GM10266 (cell line): Measurements from ENCODE around the gene SYNM.
"Not testable (repeated sequence)": the region's sequence is repeated elsewhere in the genome, so short reads cannot be mapped to it uniquely, and the experiment has no call there.

Experiments
- DNase-seq: peaks from one replicate; pipeline ENCODE4 v3.0.0; 2012; ENCODE audit errors: extremely low spot score
- TF ChIP-seq, protein P1 (sequence below): IDR thresholded peaks from 2 replicates; pipeline ENCODE4 v1.5.1; 2012; ENCODE audit warnings: mild to moderate bottlenecking, low read depth; ENCODE audit not compliant: control insufficient read depth, insufficient read depth; ENCODE audit errors: missing control alignments

The SYNM gene

DNA sequence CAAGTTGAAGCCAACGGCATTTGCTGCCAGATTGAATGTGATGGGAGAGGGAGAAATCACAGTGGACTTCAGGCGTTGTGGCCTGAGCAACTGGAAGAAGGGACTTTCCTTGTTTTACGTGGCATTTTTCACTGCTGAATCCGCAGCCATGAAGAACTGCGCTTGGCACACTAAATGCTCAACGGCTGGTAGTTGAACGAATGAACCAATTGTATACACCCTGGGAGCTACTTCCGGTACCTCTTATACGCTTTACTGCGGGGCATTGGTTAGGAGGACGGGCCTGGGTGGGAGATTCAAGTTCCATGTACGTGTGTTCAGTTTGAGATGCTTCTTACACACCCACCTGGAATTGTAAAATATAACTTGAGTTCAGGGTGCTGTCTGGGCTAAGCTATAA, 5.2 kb downstream of the SYNM start:
- no peak for DNase-seq
- TF ChIP-seq, protein P1, sequence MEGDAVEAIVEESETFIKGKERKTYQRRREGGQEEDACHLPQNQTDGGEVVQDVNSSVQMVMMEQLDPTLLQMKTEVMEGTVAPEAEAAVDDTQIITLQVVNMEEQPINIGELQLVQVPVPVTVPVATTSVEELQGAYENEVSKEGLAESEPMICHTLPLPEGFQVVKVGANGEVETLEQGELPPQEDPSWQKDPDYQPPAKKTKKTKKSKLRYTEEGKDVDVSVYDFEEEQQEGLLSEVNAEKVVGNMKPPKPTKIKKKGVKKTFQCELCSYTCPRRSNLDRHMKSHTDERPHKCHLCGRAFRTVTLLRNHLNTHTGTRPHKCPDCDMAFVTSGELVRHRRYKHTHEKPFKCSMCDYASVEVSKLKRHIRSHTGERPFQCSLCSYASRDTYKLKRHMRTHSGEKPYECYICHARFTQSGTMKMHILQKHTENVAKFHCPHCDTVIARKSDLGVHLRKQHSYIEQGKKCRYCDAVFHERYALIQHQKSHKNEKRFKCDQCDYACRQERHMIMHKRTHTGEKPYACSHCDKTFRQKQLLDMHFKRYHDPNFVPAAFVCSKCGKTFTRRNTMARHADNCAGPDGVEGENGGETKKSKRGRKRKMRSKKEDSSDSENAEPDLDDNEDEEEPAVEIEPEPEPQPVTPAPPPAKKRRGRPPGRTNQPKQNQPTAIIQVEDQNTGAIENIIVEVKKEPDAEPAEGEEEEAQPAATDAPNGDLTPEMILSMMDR = no peak

DNA sequence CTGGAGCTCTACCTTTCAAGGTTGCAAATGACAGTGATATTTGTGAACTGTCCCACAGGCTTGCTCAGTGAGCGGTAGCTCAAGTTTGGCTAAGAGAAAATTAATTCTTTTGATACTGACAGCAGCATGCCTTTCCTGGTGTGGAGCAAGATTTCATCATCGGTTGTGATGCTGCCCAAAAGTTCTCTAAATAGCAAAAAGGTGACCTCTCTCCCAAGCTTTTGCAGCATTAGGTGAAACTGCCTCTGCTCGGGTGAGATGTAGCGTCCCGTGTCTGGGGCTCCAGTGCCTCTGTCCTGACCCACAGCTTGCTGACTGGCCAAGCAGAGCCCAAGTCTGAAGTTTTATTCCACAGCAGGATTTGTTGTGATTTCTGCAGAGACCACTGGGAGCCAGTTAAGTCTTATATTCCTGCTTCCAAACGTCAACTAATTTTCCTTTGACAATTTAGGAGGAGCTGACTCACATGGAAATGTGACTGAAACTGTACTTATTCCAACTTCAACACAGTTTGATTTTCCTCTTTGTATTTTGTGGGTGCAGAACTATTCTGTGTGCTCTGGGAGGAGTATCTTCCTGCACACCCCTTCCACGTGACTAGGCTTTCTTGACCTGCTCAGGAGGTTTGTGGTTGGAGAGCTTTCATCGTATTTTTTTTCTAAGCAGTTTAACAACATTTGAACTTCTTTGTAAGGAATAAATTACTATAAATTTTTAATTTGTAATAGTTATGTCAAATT, 5.9 kb downstream of the SYNM start:
- DNase-seq = no peak
- TF ChIP-seq, protein P1 = no peak

DNA sequence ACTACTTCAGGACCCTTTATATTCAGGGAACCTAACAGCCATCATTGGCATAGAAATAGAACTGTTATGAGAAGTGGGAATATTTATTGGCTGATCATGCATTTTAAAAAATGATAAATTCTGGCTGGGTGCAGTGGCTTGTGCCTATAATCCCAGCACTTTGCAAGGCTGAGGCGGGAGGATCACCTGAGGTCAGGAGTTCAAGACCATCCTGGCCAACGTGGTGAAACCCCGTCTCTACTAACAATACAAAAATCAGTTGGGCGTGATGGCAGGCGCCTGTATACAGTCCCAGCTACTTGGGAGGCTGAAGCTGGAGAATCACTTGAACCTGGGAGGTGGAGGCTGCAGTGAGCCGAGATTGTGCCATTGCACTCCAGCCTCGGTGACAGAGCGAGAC, 6.8 kb downstream of the SYNM start:
- DNase-seq = not testable (repeated sequence)

DNA sequence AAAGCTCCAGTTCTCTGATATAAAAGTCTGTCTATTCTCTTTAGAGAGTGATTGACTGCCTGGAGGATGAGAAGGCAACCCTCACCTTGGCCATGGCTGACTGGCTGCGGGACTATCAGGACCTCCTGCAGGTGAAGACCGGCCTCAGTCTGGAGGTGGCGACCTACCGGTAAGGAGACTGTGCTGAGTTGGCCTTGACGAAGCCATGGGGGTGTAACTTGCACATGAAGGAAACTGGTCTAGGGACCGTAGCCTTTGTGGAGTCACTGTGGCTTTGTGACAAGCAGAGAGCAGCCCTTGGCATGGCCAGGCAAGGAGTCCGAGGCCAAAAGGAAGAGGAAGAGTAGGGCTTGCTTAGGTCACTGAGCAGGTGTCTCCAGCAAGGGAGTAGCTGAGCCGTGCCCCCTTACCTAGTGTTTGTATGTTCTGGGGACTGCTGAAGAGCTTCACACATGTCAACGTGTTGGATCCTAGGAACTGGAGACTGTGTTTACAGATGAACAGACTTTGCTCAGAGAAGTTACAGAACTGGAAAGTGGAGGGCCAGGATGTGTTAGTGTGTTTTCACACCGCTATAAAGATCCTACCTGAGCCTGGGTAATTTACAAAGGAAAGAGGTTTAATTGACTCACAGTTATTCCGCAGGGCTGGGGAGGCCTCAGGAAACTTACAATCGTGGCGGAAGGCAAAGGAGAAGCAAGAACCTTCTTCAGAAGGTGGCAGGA, 8.8 kb downstream of the SYNM start:
- TF ChIP-seq, protein P1 = no peak
- DNase-seq = no peak

DNA sequence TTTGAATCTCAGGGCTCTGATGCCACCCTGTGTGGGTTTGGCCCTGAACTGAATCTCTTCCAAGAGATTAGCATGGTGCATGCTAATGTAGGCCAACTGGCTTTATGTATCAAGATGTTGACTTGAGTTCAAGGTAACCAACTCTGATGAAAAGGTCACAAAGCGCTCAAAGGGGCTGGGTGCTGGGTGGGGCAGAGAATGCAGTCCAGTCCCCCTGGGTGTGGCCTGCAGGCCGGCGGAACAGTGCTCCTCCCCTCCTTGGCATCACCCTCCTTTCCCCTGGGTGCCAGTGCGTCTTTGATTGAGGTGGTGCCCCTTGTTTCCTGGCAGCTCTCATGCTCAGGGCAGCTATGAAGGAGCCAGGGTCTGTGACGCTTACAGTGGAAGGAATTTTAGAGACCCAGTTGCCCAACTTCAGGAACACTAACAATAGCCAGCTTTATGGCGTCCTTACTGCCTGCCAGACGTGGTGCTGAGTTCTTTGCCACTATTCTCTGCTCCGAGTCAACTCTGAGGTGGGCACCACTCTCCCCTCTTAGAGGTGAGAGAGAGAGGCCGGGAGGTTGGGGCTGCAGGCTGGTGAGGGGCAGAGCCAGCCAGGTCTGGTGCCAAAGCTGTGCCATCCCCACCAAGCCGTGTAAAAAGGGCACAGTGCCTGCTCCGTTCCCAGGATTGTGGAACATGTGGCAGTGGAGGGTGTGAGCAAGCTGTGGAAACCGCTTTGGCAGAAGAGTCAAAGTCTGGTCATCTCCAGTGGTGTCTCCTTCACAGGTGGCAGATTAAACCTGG, 9.8 kb downstream of the SYNM start:
- no peak for DNase-seq
- TF ChIP-seq, protein P1 = no peak

DNA sequence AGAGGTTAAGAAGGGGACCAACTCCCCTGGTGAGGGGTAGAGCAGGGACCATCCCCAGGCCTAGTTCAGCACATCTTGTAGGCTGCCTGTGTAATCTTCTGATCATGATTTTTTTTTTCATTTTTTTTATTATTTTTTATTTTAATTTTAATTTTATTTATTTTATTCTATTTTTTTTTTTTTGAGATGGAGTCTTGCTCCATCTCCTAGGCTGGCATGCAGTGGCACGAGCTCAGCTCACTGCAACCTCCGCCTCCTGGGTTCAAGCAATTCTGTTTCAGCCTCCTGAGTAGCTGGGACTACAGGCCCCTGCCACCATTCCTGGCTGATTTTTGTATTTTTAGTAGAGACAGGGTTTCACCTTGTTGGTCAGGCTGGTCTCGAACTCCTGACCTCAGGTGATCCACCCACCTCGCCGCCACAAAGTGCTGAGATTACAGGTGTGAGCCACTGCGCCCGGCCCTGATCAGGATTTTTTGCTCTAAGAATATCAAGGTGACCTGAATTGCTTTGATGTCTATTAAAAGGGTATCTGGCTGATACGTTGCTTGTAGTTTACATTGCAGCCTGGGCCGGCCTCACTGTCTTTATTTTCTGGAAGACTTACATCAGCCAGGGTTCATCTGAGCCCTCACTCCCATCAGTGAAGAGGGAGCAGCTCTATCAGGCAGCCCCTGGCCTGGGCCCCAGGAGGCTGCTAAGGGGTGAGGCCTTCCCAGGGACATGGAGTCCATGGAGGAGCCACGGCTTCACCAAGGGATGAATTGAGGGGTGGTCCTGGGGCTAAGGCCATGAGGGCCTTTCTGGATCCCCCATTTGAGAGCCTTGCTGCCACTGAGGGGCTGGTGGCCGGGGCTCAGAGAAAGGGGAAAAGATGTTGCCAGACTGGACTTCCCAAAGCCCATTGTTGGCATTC, 10.7 kb downstream of the SYNM start:
- no peak for DNase-seq
- TF ChIP-seq, protein P1 = no peak

DNA sequence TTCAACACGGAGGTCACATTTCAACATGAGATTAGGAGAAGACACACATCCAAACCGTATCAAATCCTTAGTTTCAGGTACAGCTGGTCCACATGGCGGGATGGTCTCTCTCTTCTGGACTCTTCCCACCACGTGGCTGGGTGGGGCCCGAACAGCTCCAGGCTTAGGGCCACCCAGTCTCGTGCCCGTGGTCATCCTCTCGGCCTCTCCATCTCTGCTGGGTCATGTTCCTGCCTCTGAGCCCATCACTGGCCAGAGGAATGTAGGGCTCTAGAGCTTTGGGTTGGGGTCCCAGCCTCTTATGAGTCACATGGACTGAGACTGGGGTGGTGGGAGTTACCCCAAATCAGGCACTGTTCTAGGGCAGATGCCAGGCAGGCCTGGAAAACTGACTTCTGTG, 12.2 kb downstream of the SYNM start:
- TF ChIP-seq, protein P1 = no peak
- no peak for DNase-seq
